HG03103 (cell line): ENCODE measurements around the gene IL26.

Experiments
- ATAC-seq: cut with Tn5 transposase; IDR thresholded peaks from one replicate; pipeline ENCODE4 v1.9.1; 2021; ENCODE audit warnings: low read depth; ENCODE audit not compliant: unreplicated experiment

Gene IL26

DNA sequence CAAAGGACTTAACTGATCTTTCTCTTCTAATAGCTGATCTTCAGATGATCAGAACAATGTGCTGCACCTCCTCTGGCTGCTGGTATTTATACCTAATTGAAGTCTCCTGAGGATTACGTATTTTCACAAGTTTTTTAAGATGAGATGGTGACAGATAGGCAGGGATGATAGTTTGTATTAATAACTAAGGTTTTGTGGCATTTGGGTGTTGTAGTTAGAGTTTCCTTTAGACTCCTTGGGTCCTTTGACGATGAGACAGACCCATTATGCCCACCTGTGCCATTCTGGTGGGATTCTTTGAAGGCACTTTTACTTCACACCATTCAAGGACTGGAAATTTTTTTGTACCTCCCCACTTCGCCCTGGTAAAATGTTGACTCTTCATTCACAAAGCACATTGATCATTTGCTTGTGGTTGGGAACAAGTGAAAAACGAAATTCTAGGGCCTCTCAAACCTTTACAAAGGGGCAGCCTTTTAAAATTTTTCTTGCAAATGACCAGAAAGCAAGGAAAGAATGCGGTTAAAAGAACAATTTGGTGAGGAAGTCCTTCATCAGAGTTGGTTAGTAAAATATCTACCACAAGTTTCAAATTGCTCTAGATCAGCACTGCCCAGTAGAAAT is 65.8 kb downstream of the IL26 start, which contains the start of gene IFNG:
TSS of gene IFNG (minus strand) at position 60 of the 624 bp plus-strand sequence. CDS start 125 bp downstream, outside the sequence.
- ATAC-seq = no peak

DNA sequence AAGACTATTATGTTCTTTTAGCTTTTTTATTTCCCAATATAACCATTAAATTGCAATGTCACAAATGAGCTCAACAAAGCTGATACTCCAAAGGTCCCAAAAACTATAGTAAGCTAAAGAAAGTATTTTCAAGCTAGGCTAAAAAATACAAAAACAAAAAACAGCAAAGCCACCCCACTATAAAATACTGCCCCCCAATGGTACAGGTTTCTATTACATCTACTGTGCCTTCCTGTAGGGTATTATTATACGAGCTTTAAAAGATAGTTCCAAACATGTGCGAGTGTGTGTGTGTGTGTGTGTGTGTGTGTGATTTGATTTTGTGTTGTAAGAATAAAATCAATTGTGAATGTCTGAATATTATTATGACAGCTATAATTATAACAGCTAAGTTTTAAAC is 67.2 kb downstream of the IL26 start:
- no peak for ATAC-seq

DNA sequence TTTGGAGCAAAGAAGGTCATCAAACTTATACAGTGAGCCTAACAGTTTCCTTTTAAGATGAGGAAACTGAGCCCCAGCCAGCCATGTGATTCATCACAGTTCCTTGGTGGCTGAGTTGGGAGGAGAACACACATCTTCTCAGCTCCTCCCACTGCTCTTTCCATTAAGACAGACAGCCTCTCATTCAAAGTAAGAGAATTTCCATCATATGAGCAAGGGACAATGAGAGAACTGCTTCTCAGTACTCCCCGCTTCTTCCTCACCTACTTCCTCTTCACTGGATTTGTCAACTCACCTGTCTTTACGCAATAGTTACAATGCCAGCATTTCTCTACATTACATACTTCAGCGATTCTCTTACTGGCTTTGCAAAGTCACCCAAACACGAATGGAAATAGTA is 68.2 kb downstream of the IL26 start:
- no peak for ATAC-seq

DNA sequence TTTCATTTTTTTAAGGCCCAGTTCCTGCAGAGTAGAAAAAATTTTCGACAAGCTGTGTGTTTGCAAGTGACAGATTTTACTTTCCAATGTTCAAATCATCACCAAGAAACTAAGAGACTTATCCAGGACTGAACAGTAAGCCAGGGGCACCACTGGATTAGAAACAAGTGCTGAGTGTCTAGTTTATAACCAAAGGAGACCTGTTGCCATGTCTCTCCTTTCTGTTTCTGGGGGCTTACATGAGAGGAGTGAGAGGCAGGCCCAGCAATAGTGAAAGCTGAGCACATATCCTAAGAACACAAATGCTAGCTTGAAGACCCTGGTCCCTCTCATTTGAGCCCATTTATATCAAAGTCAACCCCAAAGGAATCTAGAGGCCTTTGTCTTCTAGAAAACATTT is 69.0 kb downstream of the IL26 start:
- ATAC-seq = no peak

GRCh38 chr12:68154779-68155178 is 70.8 kb downstream of the IL26 start:
- no peak for ATAC-seq
